GM18508 (cell line): ENCODE data around the gene ZNF669.

Source experiments
- ATAC-seq: cut with Tn5 transposase; IDR thresholded peaks from one replicate; pipeline ENCODE4 v1.9.1; 2021; ENCODE audit warnings: moderate number of reproducible peaks; ENCODE audit not compliant: insufficient read depth, unreplicated experiment

Gene ZNF669

GRCh38 chr1:247077876-247078257 is 26.3 kb downstream of the ZNF669 start:
- ATAC-seq, result no peak

- no peak for ATAC-seq
These were observed 26.9 kb downstream of the ZNF669 start for GRCh38 chr1:247077213-247077612.

DNA sequence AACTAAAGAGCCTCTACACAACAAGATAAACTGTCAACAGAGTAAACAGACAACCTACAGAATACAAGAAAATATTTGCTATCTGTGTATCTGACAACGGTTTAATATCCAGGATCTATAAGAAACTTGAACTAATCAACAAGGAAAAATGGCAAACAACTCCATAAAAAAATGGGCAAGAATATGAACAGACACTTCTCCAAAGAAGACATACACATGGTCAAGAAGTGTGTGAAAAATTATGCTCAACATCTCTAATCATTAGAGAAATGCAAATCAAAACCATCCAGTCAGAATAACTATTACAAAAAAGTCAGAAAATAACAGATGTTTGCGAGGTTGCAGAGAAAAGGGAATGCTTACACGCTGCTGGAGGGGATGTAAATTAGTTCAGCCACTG is 33.5 kb downstream of the ZNF669 start:
- ATAC-seq, result no peak

DNA sequence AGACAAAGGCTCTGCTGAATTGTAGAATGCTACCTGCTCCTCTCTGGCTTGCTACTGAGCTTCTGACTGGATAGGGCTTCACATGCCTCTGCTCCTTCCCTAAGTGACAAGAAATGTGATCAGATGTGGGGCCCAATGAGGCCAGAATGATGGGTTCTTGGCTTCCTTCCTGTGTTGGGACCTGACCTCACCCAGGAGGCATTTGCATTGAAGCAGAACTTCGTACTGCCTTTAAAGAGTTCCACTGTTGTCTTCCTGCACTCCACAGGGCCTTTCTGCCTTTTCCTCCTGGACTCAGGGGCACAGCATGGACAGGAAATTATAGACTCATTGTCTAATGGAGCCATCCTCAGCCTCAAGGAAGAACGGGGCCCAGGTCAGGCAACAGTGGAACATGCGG is 39.9 kb downstream of the ZNF669 start:
- no peak for ATAC-seq

DNA sequence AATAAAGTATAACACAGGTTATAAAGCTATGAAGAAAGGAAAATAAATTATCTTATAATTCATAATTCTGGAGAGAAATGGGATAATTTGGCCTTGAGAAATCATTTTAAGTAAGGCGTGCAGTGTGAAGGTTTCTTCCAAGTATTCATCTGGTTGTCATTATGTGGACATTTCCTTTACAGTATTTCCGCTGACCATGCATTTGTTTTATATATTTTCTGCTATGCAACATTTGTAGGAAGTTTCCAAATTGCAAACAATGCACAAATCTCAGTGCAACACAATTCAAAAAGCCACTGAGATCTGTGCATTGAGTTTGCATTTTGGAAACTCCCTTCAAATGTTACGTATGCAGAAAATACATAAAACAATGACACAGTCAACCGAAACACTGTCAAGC is 43.4 kb downstream of the ZNF669 start:
- ATAC-seq, result no peak

DNA sequence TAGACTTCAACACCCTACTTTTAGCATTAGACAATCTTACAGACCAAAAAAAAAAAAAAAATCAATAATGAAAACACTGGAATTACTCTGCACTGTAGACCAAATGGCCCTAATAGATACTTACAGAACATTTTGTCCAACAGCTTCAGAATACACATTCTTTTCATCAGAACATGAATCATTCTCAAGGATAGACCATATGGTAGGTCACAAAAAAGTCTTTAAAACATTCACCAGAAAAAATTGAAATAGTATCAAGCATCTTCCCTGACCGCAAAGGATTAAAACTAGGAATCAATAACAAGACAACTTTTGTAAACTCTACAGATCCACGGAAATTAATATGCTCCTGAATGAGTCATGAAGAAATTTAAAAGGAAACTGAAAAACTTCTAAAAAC is 48.1 kb downstream of the ZNF669 start:
- ATAC-seq, result no peak

GRCh38 chr1:247054992-247055415 is 49.2 kb downstream of the ZNF669 start:
- ATAC-seq, result no peak
